Effector memory CD8-positive, alpha-beta T cell (primary cell): ENCODE measurements around the gene WDR18.
A peak's percentile ranks its signal among the peaks of the same experiment; 100 is the strongest.

ENCODE experiments used
- ATAC-seq: fragments of 150-1000 bp; cut with Tn5 transposase; replicated peaks from 2 replicates; pipeline ENCODE4 v1.10.0; 2021; ENCODE audit warnings: mild to moderate bottlenecking, moderate library complexity
- DNase-seq, 3 experiments: peaks; one replicate each; pipeline ENCODE4 v3.0.0; 2021
- H3K27ac Mint-ChIP-seq, 2 donors: one replicate each; pipeline ENCODE4 v1.8.0; 2022; ENCODE audit warnings: mild to moderate bottlenecking in 2 of 2, mixed read lengths in 2 of 2, moderate library complexity in 2 of 2
- H3K27me3 Mint-ChIP-seq, 2 donors: one replicate each; pipeline ENCODE4 v1.8.0; 2022; ENCODE audit warnings: mixed read lengths in 2 of 2
- H3K36me3 Mint-ChIP-seq: one replicate; pipeline ENCODE4 v1.8.0; 2022; ENCODE audit warnings: mild to moderate bottlenecking, moderate library complexity, mixed read lengths; ENCODE audit not compliant: insufficient read depth
- H3K4me1 Mint-ChIP-seq, 2 donors: one replicate each; pipeline ENCODE4 v1.8.0; 2022; ENCODE audit warnings: low read depth in 2 of 2, mixed read lengths in 2 of 2
- H3K4me3 Mint-ChIP-seq, 2 donors: one replicate each; pipeline ENCODE4 v1.8.0; 2022; ENCODE audit warnings: mild to moderate bottlenecking in 2 of 2, mixed read lengths in 2 of 2, moderate library complexity in 2 of 2
- H3K9me3 Mint-ChIP-seq, 2 donors: one replicate each; pipeline ENCODE4 v1.8.0; 2022; ENCODE audit warnings: mixed read lengths in 2 of 2

Gene WDR18

GRCh38 chr19:1040476-1041271, 56.5 kb downstream of the WDR18 start:
- peak; percentile 54 for ATAC-seq
- H3K36me3 Mint-ChIP-seq: peaks cover 80% of the 10 kb centered on the region
- H3K4me1 Mint-ChIP-seq: peaks cover 42 to 58% of the 10 kb centered on the region in 2 donors
- H3K9me3 Mint-ChIP-seq: no peaks in the 10 kb centered on the region
- peak; percentile 83 to 84 (median 84) for DNase-seq
- H3K4me3 Mint-ChIP-seq: peak overlapping the region; percentile 92 to 96
- peak overlapping the region; percentile 86 to 92 for H3K27ac Mint-ChIP-seq
- H3K27me3 Mint-ChIP-seq: no peaks in the 10 kb centered on the region

GRCh38 chr19:1041272-1041834, 57.2 kb downstream of the WDR18 start:
- Mint-ChIP-seq H3K9me3 (no peaks in the 10 kb centered on the region), H3K27ac (peak overlapping the region in 1 of 2 donors; percentile 86), H3K4me3 (peak overlapping the region; percentile 92 to 96), H3K27me3 (no peaks in the 10 kb centered on the region), H3K4me1 (peaks cover 40 to 55% of the 10 kb centered on the region in 2 donors), H3K36me3 (peaks cover 74% of the 10 kb centered on the region)
- DNase-seq (no peak), ATAC-seq (no peak)

- Mint-ChIP-seq H3K36me3 (peaks cover 71% of the 10 kb centered on the region), H3K4me3 (peak overlapping the region; percentile 92 to 96), H3K4me1 (peaks cover 40 to 51% of the 10 kb centered on the region in 2 donors), H3K27ac (no peak overlapping the region), H3K27me3 (no peaks in the 10 kb centered on the region), H3K9me3 (no peaks in the 10 kb centered on the region)
- DNase-seq (no peak), ATAC-seq (no peak)
Observed at GRCh38 chr19:1041835-1042685, 57.9 kb downstream of the WDR18 start.

GRCh38 chr19:1042689-1043511, 58.8 kb downstream of the WDR18 start:
- no peak for DNase-seq
- H3K27ac Mint-ChIP-seq: no peak overlapping the region
- no peaks in the 10 kb centered on the region for H3K9me3 Mint-ChIP-seq
- peaks cover 64% of the 10 kb centered on the region for H3K36me3 Mint-ChIP-seq
- no peak for ATAC-seq
- H3K4me3 Mint-ChIP-seq: peak overlapping the region in 1 of 2 donors; percentile 92
- peaks cover 35 to 44% of the 10 kb centered on the region in 2 donors for H3K4me1 Mint-ChIP-seq
- no peaks in the 10 kb centered on the region for H3K27me3 Mint-ChIP-seq
